Measurements from ENCODE around the gene ARL6.

The ARL6 gene

GRCh38 chr3:97744289-97744688 lies 20.3 kb upstream of the ARL6 start:
- no peak for DNase-seq (ENCODE audit: low read depth)
- no peak for TF ChIP-seq CTCF (conservative IDR thresholded peaks at IDR 0.05; ENCODE audit: low read length)
- no peak overlapping the region for H3K4me3 ChIP-seq (ENCODE audit: low read length)

- DNase-seq (ENCODE audit: low read depth), result no peak
- TF ChIP-seq CTCF (conservative IDR thresholded peaks at IDR 0.05; ENCODE audit: low read length), result no peak
- H3K4me3 ChIP-seq (ENCODE audit: low read length), result peak overlapping the region; percentile 87
Measured at GRCh38 chr3:97763586-97764406, 762 bp upstream of the ARL6 start.

DNA sequence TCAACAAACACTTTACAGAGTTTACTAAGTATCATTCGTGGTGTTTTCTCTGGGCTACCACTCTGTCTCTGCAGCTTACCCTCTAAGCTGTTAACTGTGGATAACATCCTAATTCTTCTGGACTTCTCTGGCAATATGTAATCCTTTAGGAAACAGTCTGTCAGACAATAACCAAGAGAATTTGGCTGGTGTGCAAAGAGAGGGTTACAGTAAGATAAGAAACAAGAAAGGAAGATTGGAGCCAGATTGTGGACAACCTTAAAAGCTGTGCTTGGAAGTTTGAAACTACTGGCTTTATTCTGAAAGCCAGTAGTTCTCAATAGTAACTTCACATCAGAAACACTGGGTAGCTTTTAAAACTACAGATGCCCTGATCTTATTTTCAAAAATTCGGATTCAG lies 778 bp downstream of the ARL6 start:
- no peak for TF ChIP-seq CTCF (conservative IDR thresholded peaks at IDR 0.05; ENCODE audit: low read length)
- DNase-seq (ENCODE audit: low read depth), result peak; percentile 0
- peak overlapping the region; percentile 87 for H3K4me3 ChIP-seq (ENCODE audit: low read length)

DNA sequence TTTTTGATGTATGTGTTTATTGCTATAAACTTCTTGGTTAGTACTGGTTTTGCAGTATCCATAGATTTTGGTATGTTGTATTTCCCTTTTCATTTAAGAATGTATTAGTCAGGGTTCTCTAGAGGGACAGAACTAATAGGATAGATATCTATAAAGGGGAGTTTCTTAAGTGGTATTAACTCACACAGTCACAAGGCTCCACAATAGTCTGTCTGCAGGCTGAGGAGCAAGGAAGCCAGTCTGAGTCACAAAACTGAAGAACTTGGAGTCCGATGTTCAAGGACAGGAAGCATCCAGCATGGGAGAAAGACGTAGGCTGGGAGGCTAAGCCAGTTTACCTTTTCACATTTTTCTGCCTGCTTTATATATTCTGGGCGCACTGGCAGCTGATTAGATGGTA lies 8.4 kb downstream of the ARL6 start:
- no peak for TF ChIP-seq CTCF (conservative IDR thresholded peaks at IDR 0.05; ENCODE audit: low read length)
- no peak for DNase-seq (ENCODE audit: low read depth)
- H3K4me3 ChIP-seq (ENCODE audit: low read length), result no peak overlapping the region

- no peak for DNase-seq (ENCODE audit: low read depth)
- TF ChIP-seq CTCF (conservative IDR thresholded peaks at IDR 0.05; ENCODE audit: low read length), result no peak
- H3K4me3 ChIP-seq (ENCODE audit: low read length), result no peak overlapping the region
Measured at GRCh38 chr3:97778152-97778551, 13.6 kb downstream of the ARL6 start.

GRCh38 chr3:97793420-97794019 lies 29.0 kb downstream of the ARL6 start:
- no peak overlapping the region for H3K4me3 ChIP-seq (ENCODE audit: low read length)
- peak; percentile 85 for TF ChIP-seq CTCF (conservative IDR thresholded peaks at IDR 0.05; ENCODE audit: low read length)
- DNase-seq (ENCODE audit: low read depth), result peak; percentile 55

DNA sequence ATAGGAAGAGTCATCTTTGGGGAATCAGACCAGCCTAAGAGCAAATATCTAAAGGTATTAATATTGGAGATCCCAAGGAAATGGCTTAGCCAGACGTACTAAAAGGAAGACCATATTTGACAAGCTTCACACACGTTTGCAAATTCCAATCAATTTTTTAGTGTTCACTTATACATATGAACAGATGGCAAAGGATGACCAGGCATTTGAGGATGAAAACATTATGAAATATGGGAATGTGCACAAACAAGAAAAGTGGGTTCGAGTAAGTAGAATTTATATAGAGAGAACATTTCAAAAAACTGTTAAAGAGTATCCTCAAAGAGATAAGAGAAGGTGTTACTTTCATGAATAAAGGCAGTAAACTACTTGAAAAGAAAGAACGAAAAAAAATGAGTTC lies 31.4 kb downstream of the ARL6 start:
- TF ChIP-seq CTCF (conservative IDR thresholded peaks at IDR 0.05; ENCODE audit: low read length), result no peak
- no peak overlapping the region for H3K4me3 ChIP-seq (ENCODE audit: low read length)
- DNase-seq (ENCODE audit: low read depth), result no peak
